ENCODE results near the gene POC1B.
"Not testable (repeated sequence)": the region's sequence is repeated elsewhere in the genome, so short reads cannot be mapped to it uniquely, and the experiment has no call there.

POC1B gene

GRCh38 chr12:89459279-89459678 is 66.6 kb downstream of the POC1B start:
- DNase-seq, result not testable (repeated sequence)

DNA sequence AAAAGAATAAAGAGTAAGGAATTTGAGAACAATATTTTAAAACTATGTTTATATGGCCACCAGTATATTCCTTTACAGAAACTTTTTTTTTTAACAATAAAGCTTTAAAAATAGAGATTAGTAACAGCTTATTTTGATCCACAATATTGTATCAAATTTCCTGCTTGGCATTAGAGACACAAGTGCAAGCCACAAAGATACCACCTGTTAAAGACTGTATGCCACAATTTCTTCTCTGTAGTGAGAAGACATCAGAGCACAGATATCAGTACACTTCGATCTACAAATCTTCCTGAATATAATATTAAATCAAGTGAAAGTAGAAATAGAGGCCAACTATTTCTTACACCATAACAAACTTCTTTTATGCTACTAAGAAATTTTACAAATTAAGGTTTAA is 69.3 kb downstream of the POC1B start:
- DNase-seq, result no peak

DNA sequence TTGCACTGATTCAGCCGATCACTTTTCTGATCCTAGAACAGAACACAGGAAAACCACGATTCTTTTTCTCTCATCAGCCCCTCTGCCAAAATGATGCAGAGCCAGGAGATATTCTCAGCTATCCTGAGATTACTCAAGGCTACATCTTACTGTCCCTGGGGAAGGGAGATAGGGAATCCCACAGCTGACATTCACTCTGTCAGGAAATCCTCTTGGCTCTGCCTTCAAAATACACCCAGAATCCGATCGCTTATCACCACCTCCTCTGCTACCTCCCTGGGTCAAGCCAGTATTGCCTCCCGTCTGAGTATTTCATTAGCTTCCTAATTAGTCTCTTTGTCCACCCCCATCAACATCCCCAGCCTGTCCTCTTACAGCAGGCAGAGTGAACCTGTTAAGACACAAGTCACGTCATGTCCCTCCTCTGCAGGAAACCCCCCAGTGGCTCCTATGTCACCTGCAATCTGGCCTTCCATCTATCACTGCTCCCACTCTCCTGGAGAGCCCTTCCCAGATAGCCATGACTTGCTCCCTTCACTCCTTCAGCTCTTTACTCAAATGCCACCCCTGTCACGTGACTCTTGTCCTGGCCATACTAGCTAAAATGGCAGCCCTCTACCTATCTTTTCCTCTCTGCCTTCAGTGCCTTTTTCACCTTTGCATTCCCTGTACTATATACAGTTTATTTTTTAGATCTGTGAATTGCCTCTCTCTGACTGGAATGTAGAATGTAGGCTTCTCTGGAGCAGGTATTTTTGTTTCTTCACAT is 71.6 kb downstream of the POC1B start:
- DNase-seq, result no peak

GRCh38 chr12:89453121-89453978 is 72.5 kb downstream of the POC1B start:
- no peak for DNase-seq

DNA sequence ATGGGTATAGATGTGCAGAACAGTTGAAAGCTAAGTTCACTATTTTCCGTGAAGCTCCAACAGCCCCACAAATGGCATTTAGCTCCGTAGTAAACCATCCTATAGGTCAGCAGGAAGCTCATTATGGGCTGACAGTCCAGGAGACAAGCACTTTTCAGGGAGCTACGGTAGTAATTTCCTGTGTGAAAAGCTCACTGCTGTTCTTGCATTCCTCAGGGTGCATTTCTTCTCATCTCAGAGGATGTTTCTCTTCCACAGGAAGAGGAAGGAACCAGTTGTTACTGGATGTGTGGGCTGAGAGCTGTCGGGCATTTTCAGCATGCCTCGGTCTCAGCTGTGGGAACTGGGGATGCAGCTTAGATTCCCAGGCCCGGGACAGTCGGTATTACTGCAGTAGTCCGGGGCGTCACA is 74.0 kb downstream of the POC1B start:
- no peak for DNase-seq

DNA sequence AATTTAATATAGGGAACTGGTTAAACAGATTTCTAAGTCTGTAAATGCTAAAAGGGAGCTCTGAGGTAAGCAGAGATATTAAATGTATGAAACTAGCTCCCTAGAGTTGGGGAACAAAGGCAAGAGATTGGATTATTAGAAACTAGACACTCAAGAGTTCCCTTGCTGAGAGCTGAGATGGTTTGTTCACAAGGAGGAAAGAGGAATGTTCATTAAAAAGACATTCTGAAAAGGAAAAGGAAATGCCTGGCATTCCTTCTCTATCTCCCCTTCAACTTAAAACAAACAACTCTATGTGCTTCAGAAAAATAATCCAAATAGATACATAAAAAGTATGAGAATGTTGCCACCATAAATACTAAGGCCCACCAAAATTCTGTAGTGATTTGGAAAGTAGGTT is 74.9 kb downstream of the POC1B start:
- DNase-seq, result no peak

GRCh38 chr12:89448951-89449371 is 76.9 kb downstream of the POC1B start:
- no peak for DNase-seq

DNA sequence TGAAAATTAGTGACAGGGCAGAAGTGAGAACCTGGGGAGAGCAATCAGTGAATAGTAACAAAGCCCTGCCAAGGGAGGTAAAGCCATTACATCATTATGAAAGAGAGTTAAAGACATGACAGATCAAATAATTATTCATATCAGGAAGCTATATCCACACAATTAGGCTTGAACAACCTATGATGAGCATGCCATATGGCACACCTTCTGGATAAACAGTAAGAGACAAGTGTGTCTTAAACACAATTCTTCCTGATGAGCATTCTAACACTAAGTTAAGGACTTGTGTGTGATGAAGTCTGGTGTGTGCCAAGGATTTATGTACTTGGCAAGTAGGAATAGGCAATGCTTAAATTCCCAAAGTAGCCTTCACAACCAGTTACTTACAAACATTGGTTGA is 77.3 kb downstream of the POC1B start:
- no peak for DNase-seq

DNA sequence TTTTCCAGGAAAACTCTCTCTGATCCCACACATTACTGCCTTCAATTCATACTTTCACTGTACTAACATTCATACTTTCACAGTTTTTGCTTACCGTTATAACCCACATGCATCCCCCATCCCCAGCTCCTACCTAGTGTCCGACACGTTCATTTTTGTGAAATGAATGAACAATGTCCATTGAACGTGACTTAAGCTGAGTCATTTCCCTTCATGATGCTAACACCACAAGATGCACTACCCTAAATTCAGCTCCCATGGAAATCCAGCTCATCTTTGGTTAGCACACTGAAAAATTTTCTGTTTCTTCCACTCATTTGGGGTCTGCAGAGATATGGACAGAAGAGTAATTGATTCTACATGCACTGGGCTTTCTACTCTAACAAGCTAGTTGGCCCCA is 85.9 kb downstream of the POC1B start:
- no peak for DNase-seq

DNA sequence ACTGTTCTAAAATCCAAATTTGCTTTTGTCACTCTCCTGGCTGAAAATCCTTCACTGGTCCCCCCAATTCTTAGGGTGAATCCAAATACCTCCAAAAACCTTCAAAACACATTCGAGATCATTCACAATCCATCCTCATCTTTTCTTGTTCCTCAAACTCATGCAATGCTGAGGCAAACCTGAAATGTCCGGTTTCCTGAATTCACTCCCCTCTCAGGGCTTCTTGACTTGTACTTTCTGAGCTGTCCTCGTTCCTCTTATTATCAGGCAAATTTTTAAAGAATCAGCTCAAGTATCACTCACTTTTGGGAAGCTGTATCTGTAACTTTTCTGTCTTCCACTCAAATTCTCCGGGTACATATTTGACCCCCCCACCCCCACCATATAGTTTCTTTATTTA is 88.6 kb downstream of the POC1B start:
- no peak for DNase-seq

- DNase-seq, result no peak
Measured at GRCh38 chr12:89436062-89436461, 89.8 kb downstream of the POC1B start.

- no peak for DNase-seq
Measured at GRCh38 chr12:89433634-89434033, 92.2 kb downstream of the POC1B start.

DNA sequence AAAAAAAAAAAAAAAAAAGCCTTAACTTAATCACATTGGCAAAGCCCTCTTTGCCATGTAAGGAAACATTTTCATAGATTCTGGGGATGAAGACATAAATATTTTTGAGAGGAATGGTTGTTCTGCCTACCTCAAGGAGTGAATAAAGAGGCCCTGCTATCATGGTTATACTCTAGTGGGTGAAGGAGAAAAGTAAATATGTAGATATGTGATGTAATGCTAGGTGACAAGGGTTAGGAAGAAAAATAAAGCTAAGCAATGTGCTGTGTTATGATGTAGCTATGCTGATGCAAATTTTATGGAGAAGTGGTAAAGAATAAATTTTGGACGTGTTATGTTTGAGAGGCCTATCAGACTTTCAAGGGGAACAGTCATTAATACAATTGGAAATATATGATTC is 93.5 kb downstream of the POC1B start:
- DNase-seq, result no peak

GRCh38 chr12:89429528-89429927 is 96.3 kb downstream of the POC1B start:
- DNase-seq, result no peak

- DNase-seq, result no peak
Measured at GRCh38 chr12:89427508-89428156, 98.2 kb downstream of the POC1B start.

- DNase-seq, result no peak
Measured at GRCh38 chr12:89424846-89425245, 101.0 kb downstream of the POC1B start.

DNA sequence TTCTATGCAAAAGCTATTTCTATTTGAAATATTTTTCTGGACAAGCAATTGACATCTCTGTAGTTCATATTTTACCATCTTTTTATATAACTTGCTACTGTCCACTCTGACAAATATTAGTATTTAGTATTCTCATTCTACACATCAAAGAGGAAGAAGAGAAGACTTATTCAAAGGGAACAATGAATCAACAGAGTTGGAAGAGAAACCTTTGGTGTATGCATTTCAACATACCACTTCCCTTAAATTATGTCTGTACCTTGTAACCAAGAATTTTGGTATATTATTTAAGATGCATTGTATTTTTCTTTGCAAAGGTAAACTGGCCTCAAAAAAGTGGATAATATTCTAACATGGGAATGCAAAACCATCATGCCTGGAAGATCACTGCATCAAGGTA is 101.5 kb downstream of the POC1B start:
- DNase-seq, result no peak

GRCh38 chr12:89421092-89421835 is 104.6 kb downstream of the POC1B start:
- no peak for DNase-seq

DNA sequence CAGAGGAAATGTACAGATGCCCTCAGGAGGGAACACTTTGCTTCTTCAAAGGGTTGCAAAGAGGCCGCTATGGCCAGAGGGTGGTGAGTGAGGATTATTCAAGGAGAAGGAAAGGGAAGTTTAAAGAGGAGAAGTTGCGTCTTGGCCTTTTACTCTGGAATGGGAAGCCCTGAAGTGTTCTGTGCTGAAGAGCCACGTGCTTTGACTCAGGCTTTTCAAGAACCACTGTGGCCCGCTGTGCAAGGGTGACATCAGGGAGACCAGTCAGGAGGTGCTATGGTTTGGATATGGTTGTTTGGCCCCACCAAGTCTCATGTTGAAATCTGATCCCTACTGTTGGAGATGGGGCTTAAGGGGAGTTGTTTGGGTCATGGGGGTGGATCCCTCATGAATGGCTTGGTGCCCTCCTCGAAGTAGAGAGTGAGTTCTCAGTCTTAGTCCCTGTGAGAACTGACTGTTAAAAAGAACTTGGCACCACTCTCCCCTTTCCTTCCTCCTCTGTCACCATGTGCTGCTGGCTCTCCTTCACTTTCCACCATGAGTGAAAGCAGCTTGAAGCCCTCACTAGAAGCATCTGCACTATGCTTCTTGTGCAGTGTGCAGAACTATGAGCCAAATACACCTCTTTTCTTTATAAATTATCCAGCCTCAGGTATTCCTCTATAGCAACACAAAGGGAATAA is 107.5 kb downstream of the POC1B start:
- no peak for DNase-seq

DNA sequence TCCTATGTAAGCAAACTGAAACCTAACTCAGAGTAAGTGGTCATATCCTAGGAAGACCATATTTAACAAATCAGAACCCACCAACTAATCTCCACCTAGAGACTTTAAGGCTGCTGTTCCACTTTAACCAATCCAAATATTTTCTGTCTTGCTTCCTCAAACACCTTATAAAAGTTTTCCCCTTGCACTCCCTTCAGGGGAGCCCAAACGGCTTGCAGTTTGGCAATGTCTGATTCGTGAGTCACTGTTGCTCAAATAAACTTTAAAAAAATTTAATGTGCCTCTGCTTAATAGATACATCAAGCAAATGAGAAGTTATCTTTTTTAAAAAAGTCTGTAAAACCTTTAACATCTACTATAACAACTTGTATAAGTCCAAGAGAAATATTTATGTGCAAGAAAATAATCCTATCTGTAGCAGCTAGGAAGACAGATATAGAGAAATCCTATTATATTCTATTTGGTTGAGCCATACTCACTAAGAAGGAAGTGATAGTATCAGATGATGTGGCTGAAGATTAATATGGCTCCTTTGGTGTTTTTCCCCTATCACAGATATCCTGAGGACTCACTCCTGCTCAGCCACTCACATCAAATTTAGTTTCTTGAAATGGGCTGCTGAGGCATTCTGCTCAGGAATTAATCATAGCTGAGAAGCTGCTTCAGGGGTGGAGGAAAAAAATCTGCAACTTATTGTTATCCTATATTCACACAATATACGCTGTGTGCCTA is 108.4 kb downstream of the POC1B start:
- no peak for DNase-seq

DNA sequence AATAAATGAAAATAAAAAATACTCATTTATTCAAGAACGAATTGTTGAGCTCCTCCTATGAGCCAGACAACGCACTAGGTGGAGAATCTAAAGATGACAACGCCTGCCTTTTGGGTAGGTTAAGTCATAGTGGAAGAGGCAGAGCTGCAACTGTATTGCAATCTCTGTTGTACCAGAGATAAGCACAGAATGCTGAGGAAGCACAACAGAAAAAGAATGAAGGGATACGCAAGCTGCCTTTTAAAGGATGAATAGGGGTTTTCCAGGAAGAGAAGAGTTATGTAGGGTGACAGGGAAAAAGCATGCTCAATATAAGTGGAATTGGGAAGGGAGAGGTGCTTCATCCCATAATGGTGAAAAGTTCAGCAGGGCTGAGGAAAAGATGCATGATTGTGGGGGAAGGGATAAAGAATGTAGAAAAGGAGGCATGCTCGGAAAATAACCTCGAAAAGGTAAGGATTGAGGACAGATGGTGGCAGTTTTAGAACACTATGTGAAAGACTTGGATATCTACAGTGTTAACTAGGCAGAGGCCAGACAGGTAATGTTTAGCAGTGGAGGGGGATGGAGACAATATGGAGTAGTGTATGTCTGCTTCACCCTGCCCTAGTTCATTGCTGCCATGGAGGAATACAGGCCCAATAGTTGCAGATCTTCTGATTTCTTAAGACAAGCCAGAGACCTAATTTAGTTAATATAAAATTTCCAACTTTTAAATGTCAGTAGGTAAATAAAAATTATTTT is 109.6 kb downstream of the POC1B start:
- no peak for DNase-seq
